Heart left ventricle (tissue), 13 donors: Measurements from ENCODE around the gene OPRL1.

Source experiments
- POLR2A ChIP-seq, 2 donors: fragments of 450-650 bp; IDR thresholded peaks; one replicate each; pipeline ENCODE4 v1.6.1; 2017; ENCODE audit warnings: antibody characterized with exemption in 2 of 2, mild to moderate bottlenecking in 2 of 2, moderate library complexity in 2 of 2
- TF ChIP-seq, protein P1 (sequence below), 12 donors: fragments of 200-600 bp; sonication (generic) in 4 of 12; IDR thresholded peaks; one replicate each; pipeline versions ENCODE4 v1.5.0 to v1.8.0; 2018 to 2022; ENCODE audit warnings: antibody characterized with exemption in 12 of 12, mild to moderate bottlenecking in 5 of 12
- donor health status: ischemic (EF 13 %, LVEDD 7.1; RV severe dilation, severe dysfunction).
- donor health status: DM: no; HTN: yes; CAD: no.
- donor health status: DM: no; HTN: no; CAD: no.
- donor health status: ischemic (EF 25% LVEDD 6.9; RV normal size, moderate dysfunction).
- donor health status: ischemic (EF 25% LVEDD 5.7; RV mildly dilated, moderate dysfunction).
- donor health status: ischemic (EF 35%, LVEDD 5.7; RV mildly dilated, moderate dysfunction).
- donor health status: nonischemic (EF 11% LVEDD 7.7; RV severe dilation, severe dysfunction).
- donor health status: DM: yes; HTN: yes; CAD: no.
- donor health status: PGD.
- donor health status: ischemic (EF 29% LVEDD 5.4; RV normal size, mild dysfunction).
- donor health status: nonischemic (EF 23%, LVEDD 6.1; RV moderate dilation, normal function).

GRCh38 chr20:64130876-64131275, 51.0 kb downstream of the OPRL1 start:
- no peak for TF ChIP-seq POLR2A (IDR thresholded peaks at IDR 0.05)
- TF ChIP-seq, protein P1, sequence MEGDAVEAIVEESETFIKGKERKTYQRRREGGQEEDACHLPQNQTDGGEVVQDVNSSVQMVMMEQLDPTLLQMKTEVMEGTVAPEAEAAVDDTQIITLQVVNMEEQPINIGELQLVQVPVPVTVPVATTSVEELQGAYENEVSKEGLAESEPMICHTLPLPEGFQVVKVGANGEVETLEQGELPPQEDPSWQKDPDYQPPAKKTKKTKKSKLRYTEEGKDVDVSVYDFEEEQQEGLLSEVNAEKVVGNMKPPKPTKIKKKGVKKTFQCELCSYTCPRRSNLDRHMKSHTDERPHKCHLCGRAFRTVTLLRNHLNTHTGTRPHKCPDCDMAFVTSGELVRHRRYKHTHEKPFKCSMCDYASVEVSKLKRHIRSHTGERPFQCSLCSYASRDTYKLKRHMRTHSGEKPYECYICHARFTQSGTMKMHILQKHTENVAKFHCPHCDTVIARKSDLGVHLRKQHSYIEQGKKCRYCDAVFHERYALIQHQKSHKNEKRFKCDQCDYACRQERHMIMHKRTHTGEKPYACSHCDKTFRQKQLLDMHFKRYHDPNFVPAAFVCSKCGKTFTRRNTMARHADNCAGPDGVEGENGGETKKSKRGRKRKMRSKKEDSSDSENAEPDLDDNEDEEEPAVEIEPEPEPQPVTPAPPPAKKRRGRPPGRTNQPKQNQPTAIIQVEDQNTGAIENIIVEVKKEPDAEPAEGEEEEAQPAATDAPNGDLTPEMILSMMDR (IDR thresholded peaks at IDR 0.05): no peak
